Epithelial cell of prostate (primary cell): ENCODE data around the gene TMEM94.
A peak's percentile ranks its signal among the peaks of the same experiment; 100 is the strongest.
"Not testable (repeated sequence)": the region's sequence is repeated elsewhere in the genome, so short reads cannot be mapped to it uniquely, and the experiment has no call there.

ENCODE experiments used
- DNase-seq: peaks from one replicate; pipeline ENCODE4 v3.0.0-alpha.2; 2011; ENCODE audit warnings: low read depth, low spot score
- H3K27ac ChIP-seq: fragments of 450-650 bp; 2 replicates; pipeline ENCODE4 v1.5.1; 2017; ENCODE audit warnings: mild to moderate bottlenecking

Gene TMEM94

GRCh38 chr17:75506888-75507287, 50.5 kb downstream of the TMEM94 start:
- no peak overlapping the region for H3K27ac ChIP-seq
- DNase-seq: no peak

GRCh38 chr17:75507733-75508719, 51.6 kb downstream of the TMEM94 start:
- DNase-seq: no peak
- no peak overlapping the region for H3K27ac ChIP-seq

- no peak overlapping the region for H3K27ac ChIP-seq
- DNase-seq: no peak
Observed at GRCh38 chr17:75508931-75509361, 52.5 kb downstream of the TMEM94 start.

- DNase-seq: no peak
- H3K27ac ChIP-seq: no peak overlapping the region
Observed at GRCh38 chr17:75509528-75510258, 53.3 kb downstream of the TMEM94 start.

GRCh38 chr17:75511270-75511609, 54.8 kb downstream of the TMEM94 start:
- no peak overlapping the region for H3K27ac ChIP-seq
- no peak for DNase-seq

GRCh38 chr17:75511610-75512575, 55.5 kb downstream of the TMEM94 start:
- DNase-seq: no peak
- no peak overlapping the region for H3K27ac ChIP-seq

GRCh38 chr17:75512926-75513640, 56.6 kb downstream of the TMEM94 start:
- H3K27ac ChIP-seq: no peak overlapping the region
- no peak for DNase-seq

- no peak for DNase-seq
- no peak overlapping the region for H3K27ac ChIP-seq
Observed at GRCh38 chr17:75513641-75514000, 57.2 kb downstream of the TMEM94 start.

GRCh38 chr17:75514299-75514918, 58.0 kb downstream of the TMEM94 start:
- peak; percentile 43 for DNase-seq
- peak overlapping the region; percentile 49 for H3K27ac ChIP-seq

- peak overlapping the region; percentile 49 for H3K27ac ChIP-seq
- no peak for DNase-seq
Observed at GRCh38 chr17:75514919-75515495, 58.6 kb downstream of the TMEM94 start.

GRCh38 chr17:75515496-75516254, 59.2 kb downstream of the TMEM94 start, which contains the start of gene CASKIN2:
Gene CASKIN2, minus strand, starts transcription at chr17:75515537. Its CDS starts 1,733 bp downstream, at chr17:75513804.
- peak within 1 kb of the TSS; percentile 49 for H3K27ac ChIP-seq
- peak; percentile 41 for DNase-seq

GRCh38 chr17:75516255-75516618, 59.8 kb downstream of the TMEM94 start, which contains the start of gene TSEN54:
Gene TSEN54, plus strand, starts transcription at chr17:75516528. Its CDS starts 33 bp downstream, at chr17:75516561.
- peak; percentile 54 for DNase-seq
- peak within 1 kb of the TSS; percentile 49 for H3K27ac ChIP-seq

- no peak overlapping the region for H3K27ac ChIP-seq
- DNase-seq: no peak
Observed at GRCh38 chr17:75516619-75517296, 60.3 kb downstream of the TMEM94 start.

GRCh38 chr17:75517297-75517865, 60.9 kb downstream of the TMEM94 start:
- no peak for DNase-seq
- no peak overlapping the region for H3K27ac ChIP-seq

- no peak overlapping the region for H3K27ac ChIP-seq
- no peak for DNase-seq
Observed at GRCh38 chr17:75518201-75518600, 61.8 kb downstream of the TMEM94 start.

- H3K27ac ChIP-seq: no peak overlapping the region
Observed at GRCh38 chr17:75518983-75519537, 62.6 kb downstream of the TMEM94 start.

GRCh38 chr17:75520413-75520812, 64.0 kb downstream of the TMEM94 start:
- not testable (repeated sequence) for DNase-seq, H3K27ac ChIP-seq

More at GRCh38 chr17:75518983-75519537, 62.6 kb downstream of the TMEM94 start:
- DNase-seq: no peak
